Measurements from ENCODE around the gene GRIN3B.

- TF ChIP-seq CBX3 (IDR thresholded peaks at IDR 0.05; ENCODE audit: borderline replicate concordance, low read depth) (no peak), TARDBP (IDR thresholded peaks at IDR 0.05; ENCODE audit: borderline replicate concordance) (no peak), ZBTB40 (IDR thresholded peaks at IDR 0.05; ENCODE audit: borderline replicate concordance) (no peak), EZH2 (IDR thresholded peaks at IDR 0.05; ENCODE audit: borderline replicate concordance, control insufficient read depth, low read depth, low read length) (no peak), SUZ12 (IDR thresholded peaks at IDR 0.05; ENCODE audit: unreplicated experiment) (no peak), ZNF274 (IDR thresholded peaks at IDR 0.05; ENCODE audit: insufficient read depth, insufficient read length) (no peak), CEBPB (IDR thresholded peaks at IDR 0.05; ENCODE audit: borderline replicate concordance in 1 of 2, low read depth in 2 of 2, low read length in 2 of 2) (no peak), MAX (IDR thresholded peaks at IDR 0.05; ENCODE audit: low read depth, low read length) (no peak), CTCF (IDR thresholded peaks at IDR 0.05 in 2 of 3, conservative IDR thresholded peaks at IDR 0.05 in 1 of 3; ENCODE audit: control insufficient read depth in 2 of 3, extremely low read depth in 1 of 3, insufficient read depth in 1 of 3, low read depth in 3 of 3, low read length in 3 of 3) (no peak), RAD21 (IDR thresholded peaks at IDR 0.05; ENCODE audit: insufficient read depth, low read depth, low read length) (no peak), POLR2A (IDR thresholded peaks at IDR 0.05; ENCODE audit: low read depth, low read length) (peak; percentile 53), SIN3A (IDR thresholded peaks at IDR 0.05; ENCODE audit: low read depth, low read length) (no peak)
Observed at GRCh38 chr19:974564-975257, 25.5 kb upstream of the GRIN3B start.

All from GM12878 (cell line).